NCI-H2227 (cell line): Measurements from ENCODE around the gene BSND.
"Not testable (repeated sequence)": the region's sequence is repeated elsewhere in the genome, so short reads cannot be mapped to it uniquely, and the experiment has no call there.

Experiments
- DNase-seq: peaks from one replicate; lab custom pipeline; 2025; ENCODE audit not compliant: unreplicated experiment; lab: John Stamatoyannopoulos, UW

BSND gene

GRCh38 chr1:55015731-55016620 is 17.2 kb downstream of the BSND start:
- DNase-seq, result no peak

GRCh38 chr1:55018395-55018794 is 19.7 kb downstream of the BSND start:
- DNase-seq, result no peak

GRCh38 chr1:55021942-55022546 is 23.3 kb downstream of the BSND start:
- peak; percentile 93 for DNase-seq

GRCh38 chr1:55024163-55024562 is 25.4 kb downstream of the BSND start:
- DNase-seq, result not testable (repeated sequence)

GRCh38 chr1:55026682-55027081 is 27.9 kb downstream of the BSND start:
- not testable (repeated sequence) for DNase-seq

GRCh38 chr1:55031098-55031497 is 32.4 kb downstream of the BSND start:
- not testable (repeated sequence) for DNase-seq

- DNase-seq, result no peak
Observed at GRCh38 chr1:55033265-55033614, 34.5 kb downstream of the BSND start.

GRCh38 chr1:55034476-55035133 is 35.9 kb downstream of the BSND start:
- DNase-seq, result no peak

GRCh38 chr1:55035904-55036303 is 37.2 kb downstream of the BSND start:
- no peak for DNase-seq

GRCh38 chr1:55037733-55038551 is 39.2 kb downstream of the BSND start:
- DNase-seq, result no peak

- no peak for DNase-seq
Observed at GRCh38 chr1:55038552-55038838, 39.8 kb downstream of the BSND start.

GRCh38 chr1:55038974-55039341 is 40.2 kb downstream of the BSND start:
- DNase-seq, result no peak

GRCh38 chr1:55039342-55040082 is 40.8 kb downstream of the BSND start, which contains the start of gene PCSK9:
Gene PCSK9 (plus strand): TSS chr1:55039548. CDS start chr1:55039838, 290 bp downstream.
- DNase-seq, result peak; percentile 56

- DNase-seq, result no peak
Observed at GRCh38 chr1:55040083-55040932, 41.6 kb downstream of the BSND start.

GRCh38 chr1:55040933-55041494 is 42.3 kb downstream of the BSND start:
- DNase-seq, result no peak

- DNase-seq, result no peak
Observed at GRCh38 chr1:55041613-55042012, 42.9 kb downstream of the BSND start.

- DNase-seq, result no peak
Observed at GRCh38 chr1:55043011-55043410, 44.3 kb downstream of the BSND start.

- no peak for DNase-seq
Observed at GRCh38 chr1:55043726-55044125, 45.0 kb downstream of the BSND start.

- no peak for DNase-seq
Observed at GRCh38 chr1:55044617-55045397, 46.1 kb downstream of the BSND start.
